Thoracic aorta (tissue), 2 donors: ENCODE results near the gene PHF20. TPM values are rescaled to one million over a fixed set of nuclear protein-coding genes. Genes with fewer than 3 reads are reported as not detected.
A peak's percentile ranks its signal among the peaks of the same experiment; 100 is the strongest.

Experiments used
- ATAC-seq: fragments of 150-250 bp; one replicate; pipeline ENCODE4 v1.8.0; 2017; ENCODE audit warnings: low read depth; ENCODE audit not compliant: insufficient number of reproducible peaks, low FRiP score
- DNase-seq: peaks from one replicate; pipeline ENCODE4 v3.0.0-alpha.2; 2020; ENCODE audit warnings: low spot score
- H3K27ac ChIP-seq, 2 donors: fragments of 200-600 bp; sonication (generic); 1 replicate in 1 of 2; 2 replicates in 1 of 2; pipeline ENCODE4 v1.5.1; 2016; ENCODE audit warnings: mild to moderate bottlenecking in 2 of 2, moderate library complexity in 2 of 2
- H3K27me3 ChIP-seq: fragments of 200-600 bp; sonication (generic); replicated peaks from 2 replicates; pipeline ENCODE4 v1.6.0; 2016; ENCODE audit warnings: mild to moderate bottlenecking; ENCODE audit not compliant: insufficient read depth
- H3K36me3 ChIP-seq: fragments of 200-600 bp; sonication (generic); one replicate; pipeline ENCODE4 v1.5.1; 2016
- H3K4me1 ChIP-seq, 2 donors: fragments of 200-600 bp; sonication (generic); 1 replicate in 1 of 2; 2 replicates in 1 of 2; pipeline versions ENCODE4 v1.5.1 to v1.6.0; 2016; ENCODE audit warnings: low read depth in 2 of 2, mild to moderate bottlenecking in 1 of 2; ENCODE audit not compliant: control insufficient read depth in 1 of 2
- H3K4me3 ChIP-seq: fragments of 200-600 bp; sonication (generic); 2 replicates; pipeline ENCODE4 v1.5.1; 2016; ENCODE audit warnings: mild to moderate bottlenecking
- H3K9me3 ChIP-seq: fragments of 200-600 bp; sonication (generic); 2 replicates; pipeline ENCODE4 v1.5.1; 2016
- total RNA-seq, 2 donors: library from RNA; depleted of rRNA; stranded (reverse); fragments of >200 nt; gene quantifications; one replicate each; pipeline versions ENCODE4 v1.1.0 to v1.2.3, GENCODE V29; 2016
- TF ChIP-seq, protein P1 (sequence below): fragments of 200-600 bp; sonication (generic); IDR thresholded peaks from one replicate; pipeline ENCODE4 v1.5.1; 2019; ENCODE audit warnings: antibody characterized with exemption

PHF20 gene
- total RNA-seq, 2 donors from 2014 or later, result 35.8 to 46.8 TPM

- Histone ChIP-seq H3K4me1 (peaks cover 54 to 65% of the 10 kb centered on the region in 2 donors), H3K27ac (peak overlapping the region in 1 of 2 donors; percentile 12)
Observed at GRCh38 chr20:35731862-35732643, 39.8 kb upstream of the PHF20 start.

DNA sequence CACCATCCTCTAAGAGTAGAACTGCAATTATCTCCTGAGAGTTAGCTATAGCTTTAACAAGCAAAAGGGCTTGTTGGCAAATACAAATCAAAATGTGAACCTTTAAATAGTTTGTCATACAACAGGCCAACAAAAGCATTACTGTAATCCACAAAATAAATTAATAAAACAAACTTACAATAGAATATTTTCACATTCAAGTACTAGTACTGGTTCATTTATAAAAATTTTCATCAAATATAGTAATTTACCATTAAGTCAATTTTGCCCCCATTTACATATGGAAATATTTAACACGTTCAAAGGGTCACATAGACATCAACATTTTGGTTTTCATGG lies 39.2 kb upstream of the PHF20 start:
- H3K36me3 ChIP-seq, result peaks cover 70% of the 10 kb centered on the region
- H3K4me3 ChIP-seq, result no peak overlapping the region
- H3K27me3 ChIP-seq, result no peaks in the 10 kb centered on the region
- DNase-seq (no peak), ATAC-seq (no peak)
- H3K27ac ChIP-seq, result peak overlapping the region in 1 of 2 donors; percentile 12
- H3K4me1 ChIP-seq, result peaks cover 54 to 65% of the 10 kb centered on the region in 2 donors
- TF ChIP-seq, protein P1, sequence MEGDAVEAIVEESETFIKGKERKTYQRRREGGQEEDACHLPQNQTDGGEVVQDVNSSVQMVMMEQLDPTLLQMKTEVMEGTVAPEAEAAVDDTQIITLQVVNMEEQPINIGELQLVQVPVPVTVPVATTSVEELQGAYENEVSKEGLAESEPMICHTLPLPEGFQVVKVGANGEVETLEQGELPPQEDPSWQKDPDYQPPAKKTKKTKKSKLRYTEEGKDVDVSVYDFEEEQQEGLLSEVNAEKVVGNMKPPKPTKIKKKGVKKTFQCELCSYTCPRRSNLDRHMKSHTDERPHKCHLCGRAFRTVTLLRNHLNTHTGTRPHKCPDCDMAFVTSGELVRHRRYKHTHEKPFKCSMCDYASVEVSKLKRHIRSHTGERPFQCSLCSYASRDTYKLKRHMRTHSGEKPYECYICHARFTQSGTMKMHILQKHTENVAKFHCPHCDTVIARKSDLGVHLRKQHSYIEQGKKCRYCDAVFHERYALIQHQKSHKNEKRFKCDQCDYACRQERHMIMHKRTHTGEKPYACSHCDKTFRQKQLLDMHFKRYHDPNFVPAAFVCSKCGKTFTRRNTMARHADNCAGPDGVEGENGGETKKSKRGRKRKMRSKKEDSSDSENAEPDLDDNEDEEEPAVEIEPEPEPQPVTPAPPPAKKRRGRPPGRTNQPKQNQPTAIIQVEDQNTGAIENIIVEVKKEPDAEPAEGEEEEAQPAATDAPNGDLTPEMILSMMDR, result no peak
- H3K9me3 ChIP-seq, result no peaks in the 10 kb centered on the region

More at GRCh38 chr20:35731862-35732643, 39.8 kb upstream of the PHF20 start:
- Histone ChIP-seq H3K36me3 (peaks cover 68% of the 10 kb centered on the region), H3K9me3 (no peaks in the 10 kb centered on the region), H3K4me3 (no peak overlapping the region), H3K27me3 (no peaks in the 10 kb centered on the region)
- ATAC-seq (no peak), DNase-seq (no peak)
- TF ChIP-seq, protein P1, result no peak

DNA sequence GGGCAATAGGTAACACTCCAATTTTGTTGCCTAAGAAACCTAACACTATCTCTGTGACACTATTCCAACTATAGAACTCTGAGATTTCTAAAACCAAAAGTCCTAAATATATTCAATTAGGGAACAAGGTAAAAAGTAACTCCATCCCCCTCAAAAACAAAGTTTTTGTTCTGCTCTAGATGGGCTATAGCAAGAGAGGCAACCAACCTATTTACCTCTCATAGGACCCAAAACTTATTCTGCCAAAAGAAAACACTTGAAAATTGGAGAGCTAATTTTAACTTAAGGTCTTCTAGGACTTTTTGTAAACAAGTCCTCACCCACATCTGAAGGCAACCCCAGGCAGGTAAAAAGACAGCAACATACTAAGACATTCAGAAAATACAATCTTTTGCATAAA lies 37.4 kb upstream of the PHF20 start:
- DNase-seq (no peak), ATAC-seq (no peak)
- Histone ChIP-seq H3K36me3 (peaks cover 70% of the 10 kb centered on the region), H3K4me1 (peaks cover 65 to 77% of the 10 kb centered on the region in 2 donors), H3K4me3 (no peak overlapping the region), H3K9me3 (no peaks in the 10 kb centered on the region), H3K27me3 (no peaks in the 10 kb centered on the region), H3K27ac (no peak overlapping the region)
- TF ChIP-seq, protein P1, result no peak

- ATAC-seq (no peak), DNase-seq (no peak)
- Histone ChIP-seq H3K27me3 (no peaks in the 10 kb centered on the region), H3K4me3 (no peak overlapping the region), H3K4me1 (peaks cover 70 to 77% of the 10 kb centered on the region in 2 donors), H3K36me3 (peaks cover 73% of the 10 kb centered on the region), H3K27ac (no peak overlapping the region), H3K9me3 (no peaks in the 10 kb centered on the region)
- TF ChIP-seq, protein P1, result no peak
Observed at GRCh38 chr20:35734777-35735649, 36.8 kb upstream of the PHF20 start.

DNA sequence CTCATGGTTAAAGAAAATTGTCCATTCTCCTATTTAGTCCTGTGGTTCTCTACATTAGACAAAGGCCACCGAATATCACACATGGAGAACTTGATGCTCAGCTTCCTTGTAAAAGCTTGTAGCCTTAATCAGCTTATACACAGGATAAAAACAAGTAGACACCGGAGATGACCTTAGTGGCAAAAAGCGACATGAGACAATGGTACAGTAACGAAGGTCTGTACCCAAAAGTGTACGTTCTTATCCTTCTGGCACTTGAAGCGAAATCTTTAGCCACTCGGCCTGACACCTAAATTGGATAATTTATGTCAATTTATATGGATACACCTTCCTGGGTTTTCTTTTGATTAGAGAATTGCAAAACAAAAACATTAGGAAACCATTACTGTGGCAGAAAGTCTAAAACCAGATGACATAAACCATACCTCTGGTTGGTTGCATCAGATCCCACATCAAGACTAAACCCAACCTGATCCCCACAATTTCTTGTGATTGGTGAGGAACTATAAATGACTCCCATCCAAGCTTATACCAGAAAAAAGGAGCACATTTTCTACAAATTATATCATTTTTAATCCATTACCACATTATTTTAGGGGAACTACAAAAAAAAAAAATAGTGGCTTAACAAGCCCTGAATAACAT lies 35.9 kb upstream of the PHF20 start:
- Histone ChIP-seq H3K27me3 (no peaks in the 10 kb centered on the region), H3K27ac (no peak overlapping the region), H3K4me1 (peaks cover 70 to 74% of the 10 kb centered on the region in 2 donors), H3K36me3 (peaks cover 71% of the 10 kb centered on the region), H3K4me3 (peak overlapping the region; percentile 1), H3K9me3 (no peaks in the 10 kb centered on the region)
- DNase-seq, result no peak
- TF ChIP-seq, protein P1, result no peak
- no peak for ATAC-seq
